HepG2 (cell line): ENCODE measurements around the gene MAN1B1. TPM values are rescaled to one million over a fixed set of nuclear protein-coding genes. Genes with fewer than 3 reads are reported as not detected.

ENCODE experiments used
- EHMT2 ChIP-seq: fragments of 200-600 bp; sonication (generic); IDR thresholded peaks from 2 replicates; pipeline ENCODE4 v1.7.0; 2017; ENCODE audit warnings: antibody characterized with exemption, low read depth, low read length, borderline replicate concordance
- ETV6 ChIP-seq: sonication (generic); formaldehyde crosslinking; conservative IDR thresholded peaks from 2 replicates; pipeline ENCODE4 v1.4.0; 2020; ENCODE audit warnings: missing genetic modification reagents
- FLYWCH1 ChIP-seq: sonication (generic); formaldehyde crosslinking; IDR thresholded peaks from 2 replicates; pipeline ENCODE4 v1.8.1; 2023; ENCODE audit warnings: mild to moderate bottlenecking, missing genetic modification reagents
- FOXA3 ChIP-seq: IDR thresholded peaks from 2 replicates; pipeline ENCODE4 v1.6.1; 2016; ENCODE audit warnings: missing genetic modification reagents, missing compliant biosample characterization
- HNRNPL ChIP-seq: fragments of 200-400 bp; formaldehyde crosslinking; IDR thresholded peaks from 2 replicates; pipeline ENCODE4 v1.6.1; 2017; ENCODE audit warnings: mild to moderate bottlenecking, low read depth, low read length
- HOXA7 ChIP-seq: sonication (generic); formaldehyde crosslinking; IDR thresholded peaks from 2 replicates; pipeline ENCODE4 v1.8.1; 2022; ENCODE audit warnings: mild to moderate bottlenecking, missing genetic modification reagents, moderate library complexity
- IRX3 ChIP-seq: sonication (generic); formaldehyde crosslinking; IDR thresholded peaks from 2 replicates; pipeline ENCODE4 v1.8.1; 2023; ENCODE audit warnings: mild to moderate bottlenecking, low read depth, missing genetic modification reagents, borderline replicate concordance
- KLF16 ChIP-seq, 2 experiments: sonication (generic) in 1 of 2; formaldehyde crosslinking in 1 of 2; IDR thresholded peaks; 2 replicates each; pipeline versions ENCODE4 v1.6.1 to v1.8.0; 2016 to 2023; ENCODE audit warnings: missing genetic modification reagents in 2 of 2, missing compliant biosample characterization in 1 of 2
- MXI1 ChIP-seq: IDR thresholded peaks from 3 replicates; pipeline ENCODE4 v1.6.1; 2012; ENCODE audit warnings: low read depth, low read length, inconsistent platforms, borderline replicate concordance
- PPARG ChIP-seq: conservative IDR thresholded peaks from 2 replicates; pipeline ENCODE4 v1.6.1; 2016; ENCODE audit warnings: missing biosample characterization, missing genetic modification reagents
- RBAK ChIP-seq: sonication (generic); formaldehyde crosslinking; IDR thresholded peaks from 2 replicates; pipeline ENCODE4 v1.5.1; 2020; ENCODE audit warnings: mild to moderate bottlenecking, missing genetic modification reagents
- RBFOX2 ChIP-seq: fragments of 200-400 bp; formaldehyde crosslinking; IDR thresholded peaks from 2 replicates; pipeline ENCODE4 v1.6.1; 2017; ENCODE audit warnings: low read depth, mild to moderate bottlenecking, low read length
- ZFAT ChIP-seq: sonication (generic); formaldehyde crosslinking; conservative IDR thresholded peaks from 2 replicates; pipeline ENCODE4 v1.8.1; 2023; ENCODE audit warnings: missing genetic modification reagents, inconsistent platforms
- ZFY ChIP-seq: sonication (generic); formaldehyde crosslinking; IDR thresholded peaks from 2 replicates; pipeline ENCODE4 v1.4.0; 2020; ENCODE audit warnings: missing genetic modification reagents
- ZNF446 ChIP-seq: sonication (generic); formaldehyde crosslinking; IDR thresholded peaks from 2 replicates; pipeline ENCODE4 v1.5.0; 2020; ENCODE audit warnings: mild to moderate bottlenecking, missing genetic modification reagents
- ZNF451 ChIP-seq: sonication (generic); formaldehyde crosslinking; IDR thresholded peaks from 2 replicates; pipeline ENCODE4 v1.5.0; 2020; ENCODE audit warnings: mild to moderate bottlenecking, missing genetic modification reagents
- ZNF772 ChIP-seq: sonication (generic); formaldehyde crosslinking; IDR thresholded peaks from 2 replicates; pipeline ENCODE4 v1.5.0; 2020; ENCODE audit warnings: mild to moderate bottlenecking, missing genetic modification reagents
- polyA plus RNA-seq, 8 experiments: library from polyadenylated mRNA; depleted of rRNA in 3 of 8; stranded (reverse) in 7 of 8; unstranded in 1 of 8; fragments of >200 nt; fragmentation: Illumina TruSeq in 4 of 8; extraction: Trizol in 4 of 8; gene quantifications; 2 replicates each; pipeline versions ENCODE4 v1.2.1 to v1.2.3, GENCODE V29; 2011 to 2016; ENCODE audit warnings: low read depth in 4 of 8, missing spikeins in 1 of 8, mixed read lengths in 1 of 8; ENCODE audit not compliant: insufficient read depth in 1 of 8
- total RNA-seq, 5 experiments: library from RNA; depleted of rRNA; stranded (reverse); fragments of >200 nt; fragmentation: Illumina TruSeq; extraction: Trizol; gene quantifications; 2 replicates each; pipeline ENCODE4 v1.2.3, GENCODE V29; 2016; ENCODE audit warnings: low read depth in 1 of 5
- TF ChIP-seq, protein P1 (sequence below): sonication (generic); formaldehyde crosslinking; IDR thresholded peaks from 2 replicates; pipeline ENCODE4 v1.4.0; 2020; ENCODE audit warnings: missing genetic modification reagents
- TF ChIP-seq, protein P2 (sequence below): sonication (generic); formaldehyde crosslinking; IDR thresholded peaks from 2 replicates; pipeline ENCODE4 v1.8.0; 2022; ENCODE audit warnings: missing genetic modification reagents, mild to moderate bottlenecking, moderate library complexity, borderline replicate concordance
- TF ChIP-seq, protein P3 (sequence below): sonication (generic); formaldehyde crosslinking; IDR thresholded peaks from 2 replicates; pipeline ENCODE4 v1.4.0; 2020; ENCODE audit warnings: mild to moderate bottlenecking, missing genetic modification reagents
- TF ChIP-seq, protein P4 (sequence below): sonication (generic); formaldehyde crosslinking; IDR thresholded peaks from 2 replicates; pipeline ENCODE4 v1.4.0; 2020; ENCODE audit warnings: mild to moderate bottlenecking, missing genetic modification reagents
- TF ChIP-seq, protein P5 (sequence below): sonication (generic); formaldehyde crosslinking; IDR thresholded peaks from 2 replicates; pipeline ENCODE4 v1.4.0; 2020; ENCODE audit warnings: missing genetic modification reagents

MAN1B1 gene
- total and polyA plus RNA-seq, 2 of the 13 experiments (the other 11 are each of a cell fraction or from before 2014, with no cell fraction given): 48.9 to 59.5 TPM

DNA sequence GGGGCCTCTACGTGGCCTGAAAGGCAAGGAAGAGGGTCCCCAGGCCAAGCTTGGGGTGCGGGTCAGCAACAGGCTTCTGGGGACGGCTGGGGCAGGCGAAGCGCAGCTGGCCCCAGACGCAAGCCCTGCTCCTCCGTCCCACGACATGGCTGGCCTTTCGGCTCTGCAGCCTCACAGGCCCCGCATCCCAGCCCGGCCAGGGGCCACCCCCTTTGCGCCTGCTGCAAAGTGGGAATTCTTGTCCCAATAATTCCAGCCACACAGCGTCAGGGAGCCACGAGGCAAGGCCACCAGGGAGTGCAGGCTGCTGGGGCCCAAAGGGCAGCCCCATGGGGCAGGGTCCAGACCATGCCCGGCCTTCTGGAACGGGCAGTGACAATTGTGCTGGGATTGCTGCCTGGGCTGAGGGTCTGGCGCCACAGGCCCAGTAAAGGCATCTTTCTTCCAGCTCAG is 31.8 kb upstream of the MAN1B1 start (continued):
- TF ChIP-seq ZFY (CRISPR knock-in tag) (peak; percentile 89), KLF16 (CRISPR knock-in tag; IDR thresholded peaks at IDR 0.05) (0 out of 4 replicates have a peak, but pooled peaks of 1 of the 2 experiments have one; percentile 12), IRX3 (peak; percentile 36; the same call in 1 of the 2 replicates), ZNF772 (CRISPR knock-in tag) (no peak), RBFOX2 (peak; percentile 63), HOXA7 (CRISPR knock-in tag) (0 out of 2 replicates have a peak, but pooled peaks have one; percentile 40), FLYWCH1 (CRISPR knock-in tag) (0 out of 2 replicates have a peak, but pooled peaks have one; percentile 37), RBAK (CRISPR knock-in tag) (no peak), ZNF446 (CRISPR knock-in tag) (peak; percentile 57; the same call in 1 of the 2 replicates), ZNF451 (CRISPR knock-in tag) (peak; percentile 8; the same call in 1 of the 2 replicates), HNRNPL (peak; percentile 62; the same call in 1 of the 2 replicates), ETV6 (CRISPR knock-in tag) (no peak), ZFAT (CRISPR knock-in tag) (0 out of 2 replicates have a peak, but pooled peaks have one; percentile 3), PPARG (CRISPR knock-in tag) (0 out of 2 replicates have a peak, but pooled peaks have one; percentile 15), FOXA3 (CRISPR knock-in tag) (0 out of 2 replicates have a peak, but pooled peaks have one; percentile 12), MXI1 (0 out of 3 replicates have a peak, but pooled peaks have one; percentile 38), EHMT2 (no peak)
- TF ChIP-seq, protein P1, sequence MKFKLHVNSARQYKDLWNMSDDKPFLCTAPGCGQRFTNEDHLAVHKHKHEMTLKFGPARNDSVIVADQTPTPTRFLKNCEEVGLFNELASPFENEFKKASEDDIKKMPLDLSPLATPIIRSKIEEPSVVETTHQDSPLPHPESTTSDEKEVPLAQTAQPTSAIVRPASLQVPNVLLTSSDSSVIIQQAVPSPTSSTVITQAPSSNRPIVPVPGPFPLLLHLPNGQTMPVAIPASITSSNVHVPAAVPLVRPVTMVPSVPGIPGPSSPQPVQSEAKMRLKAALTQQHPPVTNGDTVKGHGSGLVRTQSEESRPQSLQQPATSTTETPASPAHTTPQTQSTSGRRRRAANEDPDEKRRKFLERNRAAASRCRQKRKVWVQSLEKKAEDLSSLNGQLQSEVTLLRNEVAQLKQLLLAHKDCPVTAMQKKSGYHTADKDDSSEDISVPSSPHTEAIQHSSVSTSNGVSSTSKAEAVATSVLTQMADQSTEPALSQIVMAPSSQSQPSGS (CRISPR knock-in tag): 0 out of 2 replicates have a peak, but pooled peaks have one; percentile 11
- TF ChIP-seq, protein P2, sequence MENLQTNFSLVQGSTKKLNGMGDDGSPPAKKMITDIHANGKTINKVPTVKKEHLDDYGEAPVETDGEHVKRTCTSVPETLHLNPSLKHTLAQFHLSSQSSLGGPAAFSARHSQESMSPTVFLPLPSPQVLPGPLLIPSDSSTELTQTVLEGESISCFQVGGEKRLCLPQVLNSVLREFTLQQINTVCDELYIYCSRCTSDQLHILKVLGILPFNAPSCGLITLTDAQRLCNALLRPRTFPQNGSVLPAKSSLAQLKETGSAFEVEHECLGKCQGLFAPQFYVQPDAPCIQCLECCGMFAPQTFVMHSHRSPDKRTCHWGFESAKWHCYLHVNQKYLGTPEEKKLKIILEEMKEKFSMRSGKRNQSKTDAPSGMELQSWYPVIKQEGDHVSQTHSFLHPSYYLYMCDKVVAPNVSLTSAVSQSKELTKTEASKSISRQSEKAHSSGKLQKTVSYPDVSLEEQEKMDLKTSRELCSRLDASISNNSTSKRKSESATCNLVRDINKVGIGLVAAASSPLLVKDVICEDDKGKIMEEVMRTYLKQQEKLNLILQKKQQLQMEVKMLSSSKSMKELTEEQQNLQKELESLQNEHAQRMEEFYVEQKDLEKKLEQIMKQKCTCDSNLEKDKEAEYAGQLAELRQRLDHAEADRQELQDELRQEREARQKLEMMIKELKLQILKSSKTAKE (CRISPR knock-in tag): 0 out of 2 replicates have a peak, but pooled peaks have one; percentile 38
- TF ChIP-seq, protein P3, sequence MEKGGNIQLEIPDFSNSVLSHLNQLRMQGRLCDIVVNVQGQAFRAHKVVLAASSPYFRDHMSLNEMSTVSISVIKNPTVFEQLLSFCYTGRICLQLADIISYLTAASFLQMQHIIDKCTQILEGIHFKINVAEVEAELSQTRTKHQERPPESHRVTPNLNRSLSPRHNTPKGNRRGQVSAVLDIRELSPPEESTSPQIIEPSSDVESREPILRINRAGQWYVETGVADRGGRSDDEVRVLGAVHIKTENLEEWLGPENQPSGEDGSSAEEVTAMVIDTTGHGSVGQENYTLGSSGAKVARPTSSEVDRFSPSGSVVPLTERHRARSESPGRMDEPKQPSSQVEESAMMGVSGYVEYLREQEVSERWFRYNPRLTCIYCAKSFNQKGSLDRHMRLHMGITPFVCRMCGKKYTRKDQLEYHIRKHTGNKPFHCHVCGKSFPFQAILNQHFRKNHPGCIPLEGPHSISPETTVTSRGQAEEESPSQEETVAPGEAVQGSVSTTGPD (CRISPR knock-in tag): no peak
- TF ChIP-seq, protein P4, sequence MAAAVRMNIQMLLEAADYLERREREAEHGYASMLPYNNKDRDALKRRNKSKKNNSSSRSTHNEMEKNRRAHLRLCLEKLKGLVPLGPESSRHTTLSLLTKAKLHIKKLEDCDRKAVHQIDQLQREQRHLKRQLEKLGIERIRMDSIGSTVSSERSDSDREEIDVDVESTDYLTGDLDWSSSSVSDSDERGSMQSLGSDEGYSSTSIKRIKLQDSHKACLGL (CRISPR knock-in tag): peak; percentile 58; the same call in 1 of the 2 replicates
- TF ChIP-seq, protein P5, sequence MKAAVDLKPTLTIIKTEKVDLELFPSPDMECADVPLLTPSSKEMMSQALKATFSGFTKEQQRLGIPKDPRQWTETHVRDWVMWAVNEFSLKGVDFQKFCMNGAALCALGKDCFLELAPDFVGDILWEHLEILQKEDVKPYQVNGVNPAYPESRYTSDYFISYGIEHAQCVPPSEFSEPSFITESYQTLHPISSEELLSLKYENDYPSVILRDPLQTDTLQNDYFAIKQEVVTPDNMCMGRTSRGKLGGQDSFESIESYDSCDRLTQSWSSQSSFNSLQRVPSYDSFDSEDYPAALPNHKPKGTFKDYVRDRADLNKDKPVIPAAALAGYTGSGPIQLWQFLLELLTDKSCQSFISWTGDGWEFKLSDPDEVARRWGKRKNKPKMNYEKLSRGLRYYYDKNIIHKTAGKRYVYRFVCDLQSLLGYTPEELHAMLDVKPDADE (CRISPR knock-in tag): no peak
